Measurements from ENCODE around the gene PXDN.

Gene PXDN

DNA sequence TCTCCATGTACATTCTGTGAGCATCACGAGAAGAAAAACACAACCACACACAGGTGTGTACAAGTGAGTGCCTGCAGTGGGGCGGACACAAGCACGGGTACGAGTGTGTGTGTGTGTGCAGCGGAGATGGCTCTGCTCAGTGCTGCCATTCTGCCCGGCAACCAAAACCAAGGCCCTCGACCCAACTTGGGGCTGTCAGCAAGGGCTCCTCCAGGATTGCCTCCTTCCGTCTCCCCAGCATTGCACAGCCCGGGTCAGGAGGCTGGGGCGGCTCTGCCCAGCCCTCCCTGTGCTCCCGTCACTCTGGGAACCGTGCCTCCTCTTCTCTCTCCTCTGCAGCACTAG lies 66.5 kb downstream of the PXDN start (continued):
- TF ChIP-seq, protein P1, sequence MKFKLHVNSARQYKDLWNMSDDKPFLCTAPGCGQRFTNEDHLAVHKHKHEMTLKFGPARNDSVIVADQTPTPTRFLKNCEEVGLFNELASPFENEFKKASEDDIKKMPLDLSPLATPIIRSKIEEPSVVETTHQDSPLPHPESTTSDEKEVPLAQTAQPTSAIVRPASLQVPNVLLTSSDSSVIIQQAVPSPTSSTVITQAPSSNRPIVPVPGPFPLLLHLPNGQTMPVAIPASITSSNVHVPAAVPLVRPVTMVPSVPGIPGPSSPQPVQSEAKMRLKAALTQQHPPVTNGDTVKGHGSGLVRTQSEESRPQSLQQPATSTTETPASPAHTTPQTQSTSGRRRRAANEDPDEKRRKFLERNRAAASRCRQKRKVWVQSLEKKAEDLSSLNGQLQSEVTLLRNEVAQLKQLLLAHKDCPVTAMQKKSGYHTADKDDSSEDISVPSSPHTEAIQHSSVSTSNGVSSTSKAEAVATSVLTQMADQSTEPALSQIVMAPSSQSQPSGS (tag by site-specific recombination; IDR thresholded peaks at IDR 0.05; ENCODE audit: low read depth), result no peak
- no peak for TF ChIP-seq ZNF521 (tag by site-specific recombination; IDR thresholded peaks at IDR 0.05)
- TF ChIP-seq KLF8 (tag by site-specific recombination; IDR thresholded peaks at IDR 0.05), result no peak
- TF ChIP-seq AEBP2 (tag by site-specific recombination; IDR thresholded peaks at IDR 0.05; ENCODE audit: borderline replicate concordance), result no peak
- no peak for TF ChIP-seq ZNF660 (tag by site-specific recombination; IDR thresholded peaks at IDR 0.05)

DNA sequence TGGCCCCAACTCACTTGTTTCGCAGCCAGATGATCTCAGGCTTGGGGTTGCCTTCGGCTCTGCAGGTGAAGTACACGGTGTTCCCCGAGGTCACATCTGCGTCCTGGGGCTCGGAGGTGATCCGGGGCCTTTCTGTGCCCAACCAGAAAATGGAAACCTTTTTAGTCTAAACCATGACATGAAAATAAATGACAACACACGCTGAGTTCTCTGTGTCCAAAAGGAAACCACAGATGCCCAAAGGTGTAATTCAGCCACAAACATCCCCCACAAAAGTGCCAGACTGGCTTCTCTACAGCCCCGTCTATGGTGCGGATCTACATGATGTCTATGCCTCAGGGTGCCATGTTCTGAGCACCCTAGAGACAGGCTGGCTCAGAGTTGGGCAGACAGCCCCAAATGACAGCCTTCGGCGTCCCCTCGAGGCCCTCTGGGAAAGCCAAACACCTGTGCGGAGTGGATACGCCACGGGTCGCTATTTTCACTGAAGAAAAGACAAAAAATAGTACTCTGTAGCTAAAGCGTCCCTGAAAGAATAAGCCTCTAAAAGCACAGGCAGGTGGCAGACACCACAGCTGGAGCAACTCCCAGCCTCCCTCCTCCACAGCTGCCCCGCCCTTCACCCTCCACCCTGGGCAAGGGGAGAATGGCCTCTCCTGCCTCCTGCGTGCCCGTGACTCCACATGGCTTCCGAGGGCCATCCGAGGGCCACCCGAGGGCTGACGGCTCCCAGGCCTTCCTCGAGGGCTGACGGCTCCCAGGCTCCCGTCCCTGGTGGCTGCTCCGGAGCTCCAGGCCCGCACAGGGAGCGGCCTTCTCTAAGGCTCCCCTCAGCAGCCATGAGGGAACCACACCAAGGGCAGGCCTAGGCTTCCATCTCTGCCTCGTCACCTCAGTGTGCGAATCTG lies 67.1 kb downstream of the PXDN start:
- no peak overlapping the region for H3K4me3 ChIP-seq (ENCODE audit: low read depth, low read length)
- peaks cover 19 to 90% of the 10 kb centered on the region in 2 experiments for H3K36me3 ChIP-seq (ENCODE audit: control insufficient read depth in 2 of 2, insufficient read depth in 1 of 2, low read length in 2 of 2)
- no peak overlapping the region for H3K27ac ChIP-seq (ENCODE audit: extremely low read depth, low read depth, low read length)
- POLR2A ChIA-PET, result no interaction called here
- CTCF ChIA-PET, result no interaction called here
- no peaks in the 10 kb centered on the region for H3K9me3 ChIP-seq (ENCODE audit: control insufficient read depth, insufficient read depth, low read depth, low read length)
- TF ChIP-seq ZNF202 (tag by site-specific recombination; IDR thresholded peaks at IDR 0.05; ENCODE audit: borderline replicate concordance), result no peak
- TF ChIP-seq SP7 (tag by site-specific recombination; IDR thresholded peaks at IDR 0.05), result no peak
- TF ChIP-seq ZBTB7A (tag by site-specific recombination; IDR thresholded peaks at IDR 0.05; ENCODE audit: low read depth), result no peak
- no peak for TF ChIP-seq REST (tag by site-specific recombination; IDR thresholded peaks at IDR 0.05)
- no peak for TF ChIP-seq REPIN1 (tag by site-specific recombination; IDR thresholded peaks at IDR 0.05; ENCODE audit: low read depth)
- TF ChIP-seq SCRT2 (tag by site-specific recombination; IDR thresholded peaks at IDR 0.05), result no peak
- no peak for TF ChIP-seq PRDM1 (tag by site-specific recombination; IDR thresholded peaks at IDR 0.05)
- H3K4me1 ChIP-seq (ENCODE audit: control insufficient read depth, insufficient read depth, low read length), result no peaks in the 10 kb centered on the region

DNA sequence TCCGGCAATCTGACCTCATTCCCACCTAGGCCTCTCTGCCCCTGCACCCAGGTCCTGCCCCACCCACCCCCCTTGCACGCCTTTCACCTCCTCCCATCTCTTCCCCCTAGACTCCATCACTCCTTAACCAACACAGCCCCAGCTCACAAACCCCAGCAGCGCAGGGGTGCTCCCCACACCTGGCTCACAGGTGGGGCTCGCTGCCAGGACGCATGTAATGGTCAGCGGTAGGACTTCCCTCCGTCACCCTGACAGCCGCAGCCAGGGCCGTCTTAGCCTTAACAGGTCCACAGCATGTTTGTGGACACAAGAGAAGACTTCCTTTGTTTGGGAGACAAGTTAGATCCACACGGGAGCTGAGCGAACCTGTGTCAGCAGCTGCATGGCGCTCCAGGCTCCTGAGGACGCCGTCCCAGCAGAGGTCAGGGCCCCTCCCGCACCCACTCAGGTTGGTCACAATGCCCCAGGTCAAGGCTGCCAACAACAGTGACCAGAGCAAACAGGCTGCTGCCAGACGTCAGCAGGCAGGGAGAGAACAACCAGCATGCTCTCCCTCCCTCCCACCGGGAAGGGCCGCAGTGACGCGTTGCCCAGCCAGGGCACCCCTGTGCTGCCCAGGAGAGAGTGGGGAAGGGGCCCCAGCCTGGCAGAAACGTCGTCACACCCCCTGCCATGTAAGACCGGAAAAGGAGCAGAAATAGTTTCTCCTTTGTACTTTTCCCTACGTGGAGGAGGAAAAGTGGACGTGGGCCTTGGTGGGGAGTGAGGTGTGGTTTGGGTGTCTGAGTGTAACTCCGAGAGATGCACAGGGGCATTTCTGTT lies 68.0 kb downstream of the PXDN start:
- ChIA-PET CTCF (interaction anchor here (1.1 kb wide), 1 partner anchor 10 kb away, joined by 4 read pairs; no protein-coding TSS in a partner anchor), POLR2A (no interaction called here)
- Histone ChIP-seq H3K4me1 (ENCODE audit: control insufficient read depth, insufficient read depth, low read length) (no peaks in the 10 kb centered on the region), H3K36me3 (ENCODE audit: control insufficient read depth in 2 of 2, insufficient read depth in 1 of 2, low read length in 2 of 2) (peaks cover 19 to 92% of the 10 kb centered on the region in 2 experiments), H3K9me3 (ENCODE audit: control insufficient read depth, insufficient read depth, low read depth, low read length) (no peaks in the 10 kb centered on the region), H3K27ac (ENCODE audit: extremely low read depth, low read depth, low read length) (no peak overlapping the region), H3K4me3 (ENCODE audit: low read depth, low read length) (no peak overlapping the region)
- no peak for TF ChIP-seq ZFP37 (tag by site-specific recombination; IDR thresholded peaks at IDR 0.05)
- TF ChIP-seq PRDM1 (tag by site-specific recombination; IDR thresholded peaks at IDR 0.05), result no peak
- TF ChIP-seq ZFP41 (tag by site-specific recombination; IDR thresholded peaks at IDR 0.05; ENCODE audit: borderline replicate concordance), result no peak
- no peak for TF ChIP-seq FEZF1 (tag by site-specific recombination; IDR thresholded peaks at IDR 0.05)
- no peak for TF ChIP-seq ZNF132 (tag by site-specific recombination; IDR thresholded peaks at IDR 0.05; ENCODE audit: borderline replicate concordance)
- no peak for TF ChIP-seq ZNF48 (tag by site-specific recombination; IDR thresholded peaks at IDR 0.05)
- no peak for TF ChIP-seq ZNF514 (tag by site-specific recombination; IDR thresholded peaks at IDR 0.05)
- TF ChIP-seq ZNF670 (tag by site-specific recombination; IDR thresholded peaks at IDR 0.05; ENCODE audit: low read depth), result no peak
- no peak for TF ChIP-seq ZNF530 (tag by site-specific recombination; IDR thresholded peaks at IDR 0.05; ENCODE audit: low read depth)
- TF ChIP-seq BCL11A (tag by site-specific recombination; IDR thresholded peaks at IDR 0.05; ENCODE audit: low read depth), result no peak
- TF ChIP-seq ZNF639 (tag by site-specific recombination; IDR thresholded peaks at IDR 0.05), result no peak

Measured in HEK293 (cell line).